GM23248 (cell line): ENCODE measurements around the gene RCBTB1.

Experiments
- EZH2 ChIP-seq: fragments of 200-600 bp; sonication (generic); IDR thresholded peaks from 2 replicates; pipeline ENCODE4 v1.6.1; 2018; ENCODE audit warnings: antibody characterized with exemption, mild to moderate bottlenecking; ENCODE audit not compliant: insufficient read depth, poor library complexity, severe bottlenecking
- EZH2phosphoT487 ChIP-seq: fragments of 200-600 bp; sonication (generic); IDR thresholded peaks from 2 replicates; pipeline ENCODE4 v1.6.1; 2018; ENCODE audit warnings: antibody characterized with exemption, moderate library complexity, mild to moderate bottlenecking, low read depth; ENCODE audit not compliant: insufficient read depth

- no peak for TF ChIP-seq EZH2phosphoT487
- no peak for TF ChIP-seq EZH2
Measured at GRCh38 chr13:49607761-49608160, 22.4 kb upstream of the RCBTB1 start.
